GM19035 (cell line): Measurements from ENCODE around the gene URB2.
"Not testable (repeated sequence)": the region's sequence is repeated elsewhere in the genome, so short reads cannot be mapped to it uniquely, and the experiment has no call there.

ENCODE experiments used
- ATAC-seq: cut with Tn5 transposase; IDR thresholded peaks from one replicate; pipeline ENCODE4 v1.9.1; 2021; ENCODE audit not compliant: unreplicated experiment

Gene URB2

DNA sequence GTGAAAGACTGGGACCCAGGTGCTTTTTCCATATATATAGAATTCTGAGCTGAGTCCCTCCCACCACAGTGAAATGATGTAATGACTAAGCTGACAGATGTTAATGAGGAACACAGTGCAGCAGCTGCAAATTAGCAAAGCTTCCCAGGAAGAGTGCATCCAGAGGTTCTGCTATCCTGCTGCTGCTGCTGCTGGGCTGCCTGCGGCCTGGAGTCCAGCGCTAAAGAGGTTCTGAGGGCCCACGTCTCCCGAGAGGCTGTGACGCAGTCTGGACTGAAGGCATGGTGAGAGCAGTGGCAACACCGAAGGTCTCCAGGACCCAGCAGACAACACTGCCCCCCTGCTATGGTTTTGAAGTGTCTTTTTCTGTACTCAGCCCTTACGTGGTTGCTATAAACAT lies 63.9 kb downstream of the URB2 start:
- ATAC-seq = no peak

DNA sequence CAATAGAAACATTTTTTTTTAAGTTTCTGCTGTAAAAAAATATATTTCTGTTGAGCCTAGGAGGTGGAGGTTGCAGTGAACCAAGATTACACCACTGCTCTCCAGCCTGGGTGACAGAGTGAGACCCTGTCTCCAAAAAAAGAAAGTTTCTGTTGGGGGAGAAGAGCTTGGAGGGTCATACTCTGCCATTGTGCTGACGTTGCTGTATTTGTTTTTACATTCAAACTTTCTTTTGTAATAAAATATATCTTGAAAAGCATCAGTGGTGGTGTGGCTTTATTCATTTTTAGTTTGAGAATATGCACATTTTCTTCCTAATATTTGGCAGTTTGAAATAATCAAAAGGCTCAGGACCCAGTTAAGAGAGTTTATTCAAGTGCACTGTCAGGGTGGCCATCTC lies 64.6 kb downstream of the URB2 start:
- ATAC-seq = no peak

DNA sequence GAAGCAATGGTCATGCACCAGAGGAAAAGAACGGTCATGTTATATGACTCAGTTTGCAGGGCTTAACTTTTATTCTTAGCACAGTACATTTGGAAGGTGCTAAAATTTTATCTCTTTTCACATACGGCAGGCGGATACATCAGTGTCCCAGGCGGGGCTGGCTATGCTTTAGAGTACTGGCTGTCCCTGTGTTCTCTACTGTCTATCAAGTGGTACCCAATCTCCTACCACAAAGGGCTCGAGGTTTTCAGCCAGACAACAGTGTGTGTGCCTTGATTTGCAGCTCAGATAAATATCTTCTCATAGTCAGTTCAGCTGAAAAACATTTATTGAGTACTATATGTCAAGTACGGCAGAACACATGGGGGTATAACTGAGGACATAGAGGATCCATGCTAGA lies 65.3 kb downstream of the URB2 start:
- no peak for ATAC-seq

DNA sequence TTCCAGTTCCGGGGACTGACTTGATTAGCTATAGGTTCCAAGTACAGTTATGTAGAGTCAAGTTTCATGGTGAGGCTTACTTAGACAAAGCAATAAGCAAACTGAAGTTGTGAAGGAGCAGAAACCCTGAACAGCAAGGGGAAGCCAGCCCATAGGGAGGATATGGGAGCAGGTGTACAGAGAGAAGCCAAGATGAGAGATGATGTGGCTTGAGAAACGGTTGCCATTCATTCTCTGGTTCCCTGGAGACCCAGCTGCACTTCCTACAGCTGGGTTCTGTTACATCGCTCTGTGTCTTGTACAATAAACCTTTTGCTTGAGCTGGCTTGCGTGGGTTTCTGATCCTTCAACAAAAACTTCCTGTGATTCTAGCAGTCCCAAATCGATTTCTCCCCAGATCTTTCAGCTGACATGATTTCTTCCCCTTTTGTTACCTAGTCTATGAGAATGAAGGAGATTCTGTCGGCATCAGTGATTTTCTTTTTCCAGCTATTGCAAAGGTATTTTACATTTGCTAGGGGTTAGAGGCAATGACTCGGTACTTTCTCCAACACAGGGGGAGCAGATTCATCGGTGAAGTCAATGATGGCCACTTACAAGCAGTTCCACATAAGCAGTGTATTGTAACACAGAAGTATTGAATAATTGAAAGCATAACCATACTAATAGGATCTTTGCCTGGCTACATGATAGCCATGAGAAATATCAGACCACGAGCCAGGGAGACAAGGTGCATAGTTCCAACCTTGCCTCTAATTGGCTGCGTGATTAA lies 67.3 kb downstream of the URB2 start:
- ATAC-seq = no peak

DNA sequence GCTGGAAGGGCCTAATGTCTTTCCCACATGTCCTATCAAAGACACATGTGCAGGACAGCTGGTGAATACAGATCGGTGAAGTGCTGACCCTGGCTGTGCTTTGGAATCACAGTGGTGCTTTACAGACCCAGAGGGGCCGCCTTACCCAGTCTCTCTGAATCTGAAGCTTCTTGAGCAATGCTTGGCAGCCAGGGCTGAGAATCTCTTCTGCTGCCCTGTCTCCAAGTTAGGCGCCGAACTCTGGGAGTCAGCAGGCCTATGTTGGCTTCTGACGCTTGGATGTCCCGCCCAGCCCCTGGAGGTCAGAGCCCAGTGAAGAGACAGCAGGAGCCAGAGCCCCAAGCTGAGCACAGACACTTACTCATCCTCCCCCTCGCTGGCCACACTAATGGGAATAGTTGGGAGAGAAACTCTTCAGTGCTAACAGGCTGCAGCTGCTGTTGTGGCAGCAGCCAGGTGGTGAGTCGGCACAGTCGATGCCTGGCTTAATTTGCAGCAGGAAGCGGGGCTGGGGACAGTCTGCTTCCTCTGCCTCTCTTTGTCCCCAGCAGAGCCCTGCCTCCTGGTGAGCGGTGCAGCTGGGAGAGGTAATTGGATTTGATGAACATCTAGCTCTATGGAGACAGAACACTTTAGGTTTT lies 68.1 kb downstream of the URB2 start:
- ATAC-seq = no peak

DNA sequence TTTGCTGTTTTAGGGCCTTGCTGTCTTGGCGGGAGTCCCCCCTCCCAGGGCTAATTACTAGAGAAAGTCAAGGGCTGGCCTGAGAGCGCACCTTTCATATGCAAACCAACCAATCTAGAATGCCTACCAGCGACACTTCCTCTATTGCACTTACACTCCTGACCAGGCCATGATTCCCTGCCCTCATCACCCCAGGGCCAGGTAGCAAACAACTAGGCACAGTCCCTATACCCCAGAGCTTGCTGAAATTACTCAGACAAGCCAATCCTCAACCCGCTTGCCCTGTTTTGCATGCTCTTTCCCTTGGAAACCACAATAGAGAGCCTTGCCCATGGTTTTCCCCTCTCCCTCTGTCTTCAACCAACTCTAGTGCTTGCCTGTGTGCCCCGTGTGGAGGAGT lies 70.3 kb downstream of the URB2 start:
- ATAC-seq = no peak

DNA sequence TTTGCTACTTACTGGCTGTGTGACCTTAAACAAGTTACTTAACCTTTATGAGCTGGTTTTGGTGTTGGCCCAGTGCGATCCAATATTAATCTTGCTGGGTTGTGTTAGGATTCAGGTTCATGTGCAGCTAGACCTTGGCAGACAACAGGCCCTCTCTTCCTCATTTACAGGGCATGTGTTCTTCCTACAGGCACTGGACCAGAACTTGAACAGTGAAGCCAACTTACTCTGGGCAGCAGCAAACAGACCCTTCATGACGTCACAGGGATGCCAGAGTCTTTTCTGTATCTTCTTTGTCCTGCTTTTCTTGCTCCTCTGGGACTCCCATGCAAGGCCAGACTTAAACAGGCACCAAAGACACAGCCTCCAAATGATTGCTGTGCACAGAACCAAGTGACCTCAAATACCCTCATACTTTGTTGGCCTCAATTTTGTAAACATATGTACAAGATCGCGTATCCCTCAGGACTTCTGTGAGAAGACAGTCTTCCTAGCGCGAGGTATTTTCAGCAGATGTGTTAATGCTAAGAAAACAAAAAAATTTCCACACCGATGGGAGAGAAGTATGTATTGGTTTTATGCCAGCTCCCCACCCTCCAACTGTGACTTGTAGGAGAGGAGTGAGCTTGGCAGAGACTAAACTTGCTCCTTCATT lies 73.7 kb downstream of the URB2 start:
- no peak for ATAC-seq

DNA sequence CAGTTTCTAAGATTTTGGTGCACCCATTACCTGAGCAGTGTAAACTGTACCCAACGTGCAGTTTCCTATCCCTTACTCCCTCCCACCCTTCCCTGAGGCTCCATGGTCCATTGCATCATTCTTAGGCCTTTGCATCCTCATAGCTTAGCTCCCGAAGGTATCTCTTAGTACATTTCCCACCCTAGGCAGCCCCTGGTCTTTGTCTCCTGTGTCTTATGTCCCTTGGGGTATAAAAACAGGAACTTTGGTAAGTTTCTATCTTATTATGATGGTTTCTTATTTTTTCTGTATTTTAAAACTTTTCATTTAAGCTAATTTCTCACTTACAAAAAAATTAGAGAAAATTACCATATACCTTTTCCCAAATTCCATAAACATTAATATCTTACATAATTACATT lies 78.1 kb downstream of the URB2 start:
- no peak for ATAC-seq

DNA sequence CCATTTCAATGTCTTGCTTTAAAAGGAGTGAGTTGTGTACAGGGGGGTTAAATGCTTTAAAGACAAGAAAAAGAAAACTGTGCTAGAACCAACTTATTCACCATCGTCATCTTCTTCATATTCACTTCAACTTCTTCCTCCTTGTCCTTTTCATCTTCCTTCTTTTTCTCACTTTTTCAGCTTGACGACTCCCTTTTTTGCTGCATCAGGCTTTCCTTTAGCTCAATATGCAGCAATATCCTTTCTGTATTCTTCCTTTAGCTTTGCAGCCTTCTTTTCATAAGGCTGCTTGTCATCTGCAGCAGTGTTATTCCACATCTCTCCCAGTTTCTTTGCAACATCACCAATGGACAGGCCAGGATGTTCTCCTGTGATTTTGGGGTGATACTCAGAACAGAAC lies 79.1 kb downstream of the URB2 start:
- not testable (repeated sequence) for ATAC-seq

DNA sequence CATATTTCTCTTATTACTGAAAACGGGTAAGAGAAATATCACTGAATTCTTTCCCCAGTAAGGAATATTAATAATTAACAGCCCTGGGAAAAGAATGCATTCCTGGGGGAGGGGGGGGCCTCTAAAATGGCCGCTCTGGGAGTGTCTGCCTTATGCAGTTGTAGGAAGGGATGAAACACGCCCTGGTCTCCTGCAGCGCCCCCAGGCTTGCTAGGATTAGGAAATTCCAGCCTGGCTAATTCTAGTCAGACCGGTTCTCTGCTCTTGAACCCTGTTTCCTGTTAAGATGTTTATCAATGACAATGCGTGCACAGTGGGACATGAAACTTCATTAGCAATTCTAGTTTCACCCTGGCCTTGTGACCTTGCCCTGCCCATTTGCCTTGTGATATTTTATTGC lies 81.1 kb downstream of the URB2 start:
- not testable (repeated sequence) for ATAC-seq

DNA sequence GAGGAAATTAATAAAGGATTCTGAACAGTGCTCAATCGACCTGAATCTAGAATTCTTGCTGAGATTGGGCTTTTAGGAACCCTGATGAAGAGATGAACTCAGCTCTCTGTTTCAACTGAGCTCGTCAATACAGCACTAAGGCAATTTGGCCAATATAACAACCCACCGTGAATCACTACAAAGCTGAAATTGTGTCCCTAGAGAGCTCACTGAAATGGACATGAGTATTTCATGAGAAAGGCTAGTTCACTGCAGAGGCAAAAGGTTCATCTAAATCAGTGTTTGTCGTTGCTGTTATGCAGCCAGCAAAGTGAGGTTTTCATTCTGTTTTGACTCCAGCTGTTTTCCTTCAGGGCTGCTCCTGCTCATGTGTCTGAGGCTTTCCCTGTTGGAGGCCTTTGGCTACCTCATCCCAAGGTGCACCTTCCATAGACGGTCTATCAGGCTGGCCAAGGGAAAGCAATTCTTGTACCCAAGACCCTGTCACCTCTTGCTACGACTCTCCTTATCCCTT lies 83.5 kb downstream of the URB2 start:
- ATAC-seq = no peak
